ENCODE results near the gene ERCC3. TPM values are rescaled to one million over a fixed set of nuclear protein-coding genes. Genes with fewer than 3 reads are reported as not detected.

Gene ERCC3
- total RNA-seq, 1 experiment from 2014 or later = 52.7 TPM

- H3K9me3 ChIP-seq (ENCODE audit: control insufficient read depth in 1 of 2, insufficient read depth in 1 of 2, low read depth in 1 of 2, low read length in 2 of 2) = no peaks in the 10 kb centered on the region; a peak in 1 of 4 replicates
- H3K27me3 ChIP-seq (ENCODE audit: insufficient read depth, low read length) = no peaks in the 10 kb centered on the region
- no peak overlapping the region for H2AFZ ChIP-seq (ENCODE audit: low read depth, low read length, poor library complexity, severe bottlenecking)
- no peaks in the 10 kb centered on the region for H4K20me1 ChIP-seq (ENCODE audit: insufficient read depth)
- H3K4me3 ChIP-seq (replicated peaks in 1 of 2; ENCODE audit: low read depth in 1 of 2, low read length in 2 of 2) = no peak overlapping the region
- ChIA-PET CTCF (interaction anchor here (1.1 kb wide), 1 partner anchor 82 kb away, joined by 3 read pairs; no protein-coding TSS in a partner anchor), RAD21 (ENCODE audit: low non-redundant PET in 1 of 2, low total read pairs in 2 of 2, uncharacterized antibody in 2 of 2, unreplicated experiment in 2 of 2) (no interaction called here), POLR2A (interaction anchor here (1.8 kb wide), 1 partner anchor 15 kb away, joined by 4 read pairs; the partner anchor contains the start of gene ERCC3)
- no TSS peak for BruUV-seq (replicated peaks)
- no peaks in the 10 kb centered on the region for H3K4me1 ChIP-seq (ENCODE audit: control insufficient read depth in 1 of 2, insufficient read depth in 2 of 2, low read length in 2 of 2)
- DNase-seq (ENCODE audit: low read depth, low spot score) (no peak), ATAC-seq (no peak)
- no peak overlapping the region for H3K9ac ChIP-seq (ENCODE audit: low read length)
- TF ChIP-seq SIN3A (IDR thresholded peaks at IDR 0.05; ENCODE audit: low read depth) (no peak), CBX3 (IDR thresholded peaks at IDR 0.05; ENCODE audit: low read depth) (no peak), YY1 (IDR thresholded peaks at IDR 0.05; ENCODE audit: extremely low read depth, insufficient replicate concordance, low read depth, low read length) (no peak), SRF (IDR thresholded peaks at IDR 0.05; ENCODE audit: low read depth) (no peak), FOSL1 (IDR thresholded peaks at IDR 0.05; ENCODE audit: low read depth) (no peak), EZH2phosphoT487 (IDR thresholded peaks at IDR 0.05; ENCODE audit: borderline replicate concordance) (no peak), ZFX (IDR thresholded peaks at IDR 0.05) (no peak)
- TF ChIP-seq, protein P1, sequence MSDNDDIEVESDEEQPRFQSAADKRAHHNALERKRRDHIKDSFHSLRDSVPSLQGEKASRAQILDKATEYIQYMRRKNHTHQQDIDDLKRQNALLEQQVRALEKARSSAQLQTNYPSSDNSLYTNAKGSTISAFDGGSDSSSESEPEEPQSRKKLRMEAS (IDR thresholded peaks at IDR 0.05) = no peak
- intact Hi-C loops (cut with micrococcal nuclease) = no loop called here
- no peak overlapping the region for H3K27ac ChIP-seq (ENCODE audit: low read depth, low read length)
- H3K79me2 ChIP-seq (ENCODE audit: insufficient read depth, low read length) = peaks cover 58% of the 10 kb centered on the region
- H3K36me3 ChIP-seq (ENCODE audit: control insufficient read depth in 1 of 2, insufficient read depth in 2 of 2, low read length in 2 of 2) = peaks cover 39 to 49% of the 10 kb centered on the region in 2 experiments
- no peaks in the 10 kb centered on the region for H3K9me2 ChIP-seq (ENCODE audit: insufficient read depth)
- no peak overlapping the region for H3K4me2 ChIP-seq (ENCODE audit: low read length)
Observed at GRCh38 chr2:127278959-127279358, 15.0 kb downstream of the ERCC3 start.

DNA sequence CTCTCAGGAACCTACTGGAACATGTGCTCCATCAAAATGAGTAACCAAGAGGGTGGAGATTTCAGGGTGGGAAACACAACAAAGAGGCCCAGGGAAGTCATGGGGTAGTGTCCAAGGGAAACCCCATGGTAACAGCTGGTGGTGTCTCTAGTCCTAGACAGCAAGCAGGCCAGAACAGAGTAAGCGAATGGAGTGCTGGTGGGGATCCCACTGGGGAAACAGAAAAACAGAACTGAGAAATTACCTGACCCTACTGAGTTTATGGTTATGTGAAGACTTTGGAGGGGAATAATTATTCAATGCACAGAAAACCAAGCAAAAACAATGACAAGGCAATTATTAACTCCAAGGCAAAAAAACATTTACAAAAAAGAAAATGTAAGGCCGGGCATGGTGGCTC, 16.9 kb downstream of the ERCC3 start:
- H3K4me2 ChIP-seq (ENCODE audit: low read length) = no peak overlapping the region
- H3K27me3 ChIP-seq (ENCODE audit: insufficient read depth, low read length) = no peaks in the 10 kb centered on the region
- peaks cover 39% of the 10 kb centered on the region for H3K79me2 ChIP-seq (ENCODE audit: insufficient read depth, low read length)
- DNase-seq (ENCODE audit: low read depth, low spot score) (no peak), ATAC-seq (no peak)
- H4K20me1 ChIP-seq (ENCODE audit: insufficient read depth) = no peaks in the 10 kb centered on the region
- H2AFZ ChIP-seq (ENCODE audit: low read depth, low read length, poor library complexity, severe bottlenecking) = no peak overlapping the region
- intact Hi-C loops (cut with micrococcal nuclease) = no loop called here
- no peak overlapping the region for H3K9ac ChIP-seq (ENCODE audit: low read length)
- peaks cover 29 to 47% of the 10 kb centered on the region in 2 experiments for H3K36me3 ChIP-seq (ENCODE audit: control insufficient read depth in 1 of 2, insufficient read depth in 2 of 2, low read length in 2 of 2)
- H3K9me2 ChIP-seq (ENCODE audit: insufficient read depth) = no peaks in the 10 kb centered on the region
- H3K4me1 ChIP-seq (ENCODE audit: control insufficient read depth in 1 of 2, insufficient read depth in 2 of 2, low read length in 2 of 2) = no peaks in the 10 kb centered on the region
- no TSS peak for BruUV-seq (replicated peaks)
- H3K9me3 ChIP-seq (ENCODE audit: control insufficient read depth in 1 of 2, insufficient read depth in 1 of 2, low read depth in 1 of 2, low read length in 2 of 2) = no peaks in the 10 kb centered on the region
- no peak overlapping the region for H3K4me3 ChIP-seq (replicated peaks in 1 of 2; ENCODE audit: low read depth in 1 of 2, low read length in 2 of 2)
- ChIA-PET POLR2A (no interaction called here), CTCF (no interaction called here), RAD21 (ENCODE audit: low non-redundant PET in 1 of 2, low total read pairs in 2 of 2, uncharacterized antibody in 2 of 2, unreplicated experiment in 2 of 2) (no interaction called here)
- no peak overlapping the region for H3K27ac ChIP-seq (ENCODE audit: low read depth, low read length)
- TF ChIP-seq POLR2A (IDR thresholded peaks at IDR 0.05; ENCODE audit: borderline replicate concordance, extremely low read depth, insufficient read depth, insufficient read length) = no peak
- TF ChIP-seq, protein P2, sequence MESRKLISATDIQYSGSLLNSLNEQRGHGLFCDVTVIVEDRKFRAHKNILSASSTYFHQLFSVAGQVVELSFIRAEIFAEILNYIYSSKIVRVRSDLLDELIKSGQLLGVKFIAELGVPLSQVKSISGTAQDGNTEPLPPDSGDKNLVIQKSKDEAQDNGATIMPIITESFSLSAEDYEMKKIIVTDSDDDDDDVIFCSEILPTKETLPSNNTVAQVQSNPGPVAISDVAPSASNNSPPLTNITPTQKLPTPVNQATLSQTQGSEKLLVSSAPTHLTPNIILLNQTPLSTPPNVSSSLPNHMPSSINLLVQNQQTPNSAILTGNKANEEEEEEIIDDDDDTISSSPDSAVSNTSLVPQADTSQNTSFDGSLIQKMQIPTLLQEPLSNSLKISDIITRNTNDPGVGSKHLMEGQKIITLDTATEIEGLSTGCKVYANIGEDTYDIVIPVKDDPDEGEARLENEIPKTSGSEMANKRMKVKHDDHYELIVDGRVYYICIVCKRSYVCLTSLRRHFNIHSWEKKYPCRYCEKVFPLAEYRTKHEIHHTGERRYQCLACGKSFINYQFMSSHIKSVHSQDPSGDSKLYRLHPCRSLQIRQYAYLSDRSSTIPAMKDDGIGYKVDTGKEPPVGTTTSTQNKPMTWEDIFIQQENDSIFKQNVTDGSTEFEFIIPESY (IDR thresholded peaks at IDR 0.05; ENCODE audit: extremely low read depth, insufficient replicate concordance, low read length) = no peak
- no peak for TF ChIP-seq EGR1 (IDR thresholded peaks at IDR 0.05; ENCODE audit: low read depth)
- TF ChIP-seq SRF (IDR thresholded peaks at IDR 0.05; ENCODE audit: low read depth) = no peak
- no peak for TF ChIP-seq ZFX (IDR thresholded peaks at IDR 0.05)
- TF ChIP-seq, protein P3, sequence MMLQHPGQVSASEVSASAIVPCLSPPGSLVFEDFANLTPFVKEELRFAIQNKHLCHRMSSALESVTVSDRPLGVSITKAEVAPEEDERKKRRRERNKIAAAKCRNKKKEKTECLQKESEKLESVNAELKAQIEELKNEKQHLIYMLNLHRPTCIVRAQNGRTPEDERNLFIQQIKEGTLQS (IDR thresholded peaks at IDR 0.05) = no peak
- TF ChIP-seq CTCF (IDR thresholded peaks at IDR 0.05 in 2 of 3, conservative IDR thresholded peaks at IDR 0.05 in 1 of 3; ENCODE audit: borderline replicate concordance in 1 of 3, insufficient read depth in 1 of 3, low read depth in 2 of 3, low read length in 2 of 3) = no peak
- no peak for TF ChIP-seq SIN3A (IDR thresholded peaks at IDR 0.05; ENCODE audit: low read depth)
- TF ChIP-seq CEBPB (IDR thresholded peaks at IDR 0.05; ENCODE audit: low read depth) = no peak
- TF ChIP-seq ZNF274 (IDR thresholded peaks at IDR 0.05; ENCODE audit: low read depth, low read length) = no peak
- TF ChIP-seq EZH2 (IDR thresholded peaks at IDR 0.05) = no peak
